ENCODE measurements around the gene LHX4. TPM values are rescaled to one million over a fixed set of nuclear protein-coding genes. Genes with fewer than 3 reads are reported as not detected.

LHX4 gene
- not detected for total RNA-seq

GRCh38 chr1:180229483-180230415, at the start of gene LHX4:
LHX4 (plus strand) TSS chr1:180230264; CDS start chr1:180230530, 266 bp downstream.
- DNase-seq = peak; percentile 39
- Mint-ChIP-seq H3K9me3 (no peaks in the 10 kb centered on the region), H3K4me1 (peaks cover 24% of the 10 kb centered on the region), H3K4me3 (peak within 1 kb of the TSS; percentile 62), H3K27ac (no peak within 1 kb of the TSS), H3K27me3 (peaks cover 76% of the 10 kb centered on the region), H3K36me3 (ENCODE audit: low read depth) (peaks cover 4% of the 10 kb centered on the region)
- CTCF ChIA-PET = no interaction called here
- POLR2A ChIA-PET = interaction anchor here (1.0 kb wide), 1 partner anchor 383 kb away, joined by 3 read pairs; no protein-coding TSS in a partner anchor

DNA sequence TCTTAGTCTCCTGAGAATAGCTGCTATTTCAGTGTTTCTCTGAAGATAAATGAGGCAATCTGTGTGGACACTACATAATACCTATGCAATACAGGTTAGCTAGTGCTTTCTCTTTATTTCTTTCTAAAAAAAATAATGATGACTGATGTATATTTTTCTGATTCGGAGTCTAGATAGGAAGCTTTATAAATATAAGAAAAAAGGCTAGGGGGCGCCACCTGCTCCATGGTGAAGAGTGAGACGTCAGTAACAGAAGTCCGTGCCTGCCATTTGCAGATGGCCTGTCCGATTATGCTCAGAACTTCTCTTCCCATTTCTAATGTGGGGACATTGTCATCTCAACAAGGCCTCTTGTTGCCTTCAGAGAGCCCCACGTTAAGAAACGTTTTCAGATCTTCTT, 49.0 kb upstream of the LHX4 start:
- Mint-ChIP-seq H3K36me3 (ENCODE audit: low read depth) (no peaks in the 10 kb centered on the region), H3K27ac (no peak overlapping the region), H3K4me1 (no peaks in the 10 kb centered on the region), H3K27me3 (no peaks in the 10 kb centered on the region), H3K9me3 (no peaks in the 10 kb centered on the region), H3K4me3 (no peak overlapping the region)
- CTCF ChIA-PET = interaction anchor here (0.8 to 6.3 kb wide), 15 partner anchors 10 to 471 kb away, joined by 3 to 88 read pairs (median 4); no protein-coding TSS in a partner anchor
- no peak for DNase-seq
- POLR2A ChIA-PET = no interaction called here

- CTCF ChIA-PET = interaction anchor here (0.9 to 6.3 kb wide), 4 partner anchors 16 to 314 kb away, joined by 3 to 88 read pairs (median 27); no protein-coding TSS in a partner anchor
- no peak for DNase-seq
Observed at GRCh38 chr1:180181996-180182642, 47.9 kb upstream of the LHX4 start.

GRCh38 chr1:180182643-180183311, 47.3 kb upstream of the LHX4 start:
- Mint-ChIP-seq H3K4me1 (no peaks in the 10 kb centered on the region), H3K9me3 (no peaks in the 10 kb centered on the region), H3K27me3 (no peaks in the 10 kb centered on the region), H3K27ac (no peak overlapping the region), H3K4me3 (no peak overlapping the region), H3K36me3 (ENCODE audit: low read depth) (no peaks in the 10 kb centered on the region)
- POLR2A ChIA-PET = no interaction called here
- CTCF ChIA-PET = no interaction called here
- DNase-seq = no peak

More at GRCh38 chr1:180181996-180182642, 47.9 kb upstream of the LHX4 start:
- H3K27ac Mint-ChIP-seq = no peak overlapping the region
- no peak overlapping the region for H3K4me3 Mint-ChIP-seq
- POLR2A ChIA-PET = no interaction called here
- no peaks in the 10 kb centered on the region for H3K4me1 Mint-ChIP-seq
- H3K27me3 Mint-ChIP-seq = no peaks in the 10 kb centered on the region
- no peaks in the 10 kb centered on the region for H3K36me3 Mint-ChIP-seq (ENCODE audit: low read depth)
- H3K9me3 Mint-ChIP-seq = no peaks in the 10 kb centered on the region

DNA sequence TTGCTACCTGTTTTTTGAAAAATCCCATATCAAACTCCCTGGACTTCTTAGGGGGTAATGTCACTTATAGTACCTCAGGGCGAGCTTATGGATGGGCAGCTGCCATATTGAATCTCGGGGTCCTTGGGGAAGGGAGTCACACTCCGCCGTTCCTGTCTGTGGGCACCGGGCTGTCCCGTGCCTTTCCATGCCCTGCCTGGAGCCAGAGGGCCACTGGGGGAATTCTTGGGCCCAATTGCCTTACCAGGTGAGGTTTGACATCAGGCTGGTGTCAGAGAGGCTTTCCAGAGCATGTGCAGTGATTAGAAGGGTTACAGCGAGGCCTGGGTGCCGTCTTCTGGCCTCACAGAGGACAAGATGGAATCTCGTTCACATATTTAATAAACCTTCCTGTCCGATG, 46.6 kb upstream of the LHX4 start:
- CTCF ChIA-PET = interaction anchor here (0.6 kb wide), 1 partner anchor 368 kb away, joined by 3 read pairs; no protein-coding TSS in a partner anchor

GRCh38 chr1:180184041-180184440, 46.0 kb upstream of the LHX4 start:
- H3K27me3 Mint-ChIP-seq = no peaks in the 10 kb centered on the region
- POLR2A ChIA-PET = no interaction called here
- CTCF ChIA-PET = interaction anchor here (0.6 to 1.4 kb wide), 2 partner anchors 369 kb away, joined by 3 read pairs; no protein-coding TSS in a partner anchor
- no peak overlapping the region for H3K27ac Mint-ChIP-seq
- DNase-seq = no peak
- no peak overlapping the region for H3K4me3 Mint-ChIP-seq
- H3K9me3 Mint-ChIP-seq = no peaks in the 10 kb centered on the region
- no peaks in the 10 kb centered on the region for H3K36me3 Mint-ChIP-seq (ENCODE audit: low read depth)
- no peaks in the 10 kb centered on the region for H3K4me1 Mint-ChIP-seq

More for the DNA sequence above, 46.6 kb upstream of the LHX4 start:
- no peak overlapping the region for H3K4me3 Mint-ChIP-seq
- H3K27me3 Mint-ChIP-seq = no peaks in the 10 kb centered on the region
- no peak overlapping the region for H3K27ac Mint-ChIP-seq
- no peaks in the 10 kb centered on the region for H3K9me3 Mint-ChIP-seq
- H3K4me1 Mint-ChIP-seq = no peaks in the 10 kb centered on the region
- no peak for DNase-seq
- no peaks in the 10 kb centered on the region for H3K36me3 Mint-ChIP-seq (ENCODE audit: low read depth)
- POLR2A ChIA-PET = no interaction called here

GRCh38 chr1:180185281-180185680, 44.8 kb upstream of the LHX4 start:
- ChIA-PET CTCF (interaction anchor here (1.4 kb wide), 1 partner anchor 371 kb away, joined by 3 read pairs; no protein-coding TSS in a partner anchor), POLR2A (interaction anchor here (0.9 kb wide), 1 partner anchor 30 kb away, joined by 3 read pairs; the partner anchor contains the start of gene QSOX1)
- Mint-ChIP-seq H3K27me3 (no peaks in the 10 kb centered on the region), H3K4me1 (no peaks in the 10 kb centered on the region), H3K27ac (no peak overlapping the region), H3K4me3 (no peak overlapping the region), H3K9me3 (no peaks in the 10 kb centered on the region), H3K36me3 (ENCODE audit: low read depth) (no peaks in the 10 kb centered on the region)
- DNase-seq = no peak

GRCh38 chr1:180185971-180186645, 44.0 kb upstream of the LHX4 start:
- CTCF ChIA-PET = interaction anchor here (0.7 to 1.4 kb wide), 3 partner anchors 39 to 297 kb away, joined by 3 read pairs; no protein-coding TSS in a partner anchor
- no peak overlapping the region for H3K4me3 Mint-ChIP-seq

DNA sequence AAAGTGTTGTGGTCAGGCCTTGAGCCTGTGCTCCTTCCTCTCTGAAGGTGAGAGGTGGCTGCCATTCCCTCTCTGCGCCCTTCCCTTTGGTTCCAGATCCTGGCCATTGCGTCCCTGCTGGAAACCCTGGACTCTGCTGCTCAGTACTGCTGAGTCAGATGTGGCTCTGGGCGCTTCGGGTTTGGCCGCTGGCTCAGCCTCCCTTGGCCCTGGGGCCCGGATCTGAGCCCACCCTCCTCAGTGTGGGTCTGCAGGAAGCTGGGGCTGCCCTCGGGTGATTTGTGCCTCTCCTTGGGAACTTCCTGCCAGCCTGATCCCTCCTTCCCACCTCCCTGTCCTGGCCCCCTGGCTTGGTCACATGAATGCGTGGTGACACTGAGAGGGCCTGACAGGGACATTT, 43.2 kb upstream of the LHX4 start:
- H3K36me3 Mint-ChIP-seq (ENCODE audit: low read depth) = no peaks in the 10 kb centered on the region
- CTCF ChIA-PET = interaction anchor here (0.9 to 1.8 kb wide), 3 partner anchors 8 to 62 kb away, joined by 3 to 14 read pairs (median 3); no protein-coding TSS in a partner anchor
- H3K4me3 Mint-ChIP-seq = no peak overlapping the region
- no peaks in the 10 kb centered on the region for H3K9me3 Mint-ChIP-seq
- H3K4me1 Mint-ChIP-seq = peaks cover 7% of the 10 kb centered on the region
- no peak overlapping the region for H3K27ac Mint-ChIP-seq
- POLR2A ChIA-PET = no interaction called here
- H3K27me3 Mint-ChIP-seq = no peaks in the 10 kb centered on the region
- DNase-seq = no peak

More at GRCh38 chr1:180185971-180186645, 44.0 kb upstream of the LHX4 start:
- H3K4me1 Mint-ChIP-seq = peaks cover 1% of the 10 kb centered on the region
- H3K27me3 Mint-ChIP-seq = no peaks in the 10 kb centered on the region
- no peaks in the 10 kb centered on the region for H3K9me3 Mint-ChIP-seq
- POLR2A ChIA-PET = no interaction called here
- no peak overlapping the region for H3K27ac Mint-ChIP-seq
- no peak for DNase-seq
- H3K36me3 Mint-ChIP-seq (ENCODE audit: low read depth) = no peaks in the 10 kb centered on the region

DNA sequence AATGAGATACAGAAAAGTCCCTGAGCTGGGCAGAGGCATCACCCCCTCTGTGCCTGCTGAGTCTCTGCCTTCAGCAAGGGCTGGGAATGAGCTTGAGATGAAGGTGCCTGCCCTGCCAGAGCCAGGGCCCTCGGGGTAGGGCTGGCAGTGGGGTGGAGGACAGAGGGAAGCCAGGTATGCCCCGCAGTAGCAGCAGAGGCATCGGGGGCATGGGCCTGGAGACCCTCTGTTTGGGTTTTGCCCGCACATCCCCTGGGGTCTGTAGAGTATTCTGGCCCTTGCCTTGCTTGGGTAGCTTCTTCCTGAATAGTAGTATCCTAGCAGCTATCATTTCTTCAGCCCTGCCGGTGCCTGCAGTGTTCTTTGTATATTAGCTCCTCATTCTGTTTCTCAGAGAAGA, 42.4 kb upstream of the LHX4 start:
- Mint-ChIP-seq H3K4me1 (peaks cover 15% of the 10 kb centered on the region), H3K4me3 (no peak overlapping the region), H3K27ac (no peak overlapping the region), H3K36me3 (ENCODE audit: low read depth) (no peaks in the 10 kb centered on the region), H3K27me3 (no peaks in the 10 kb centered on the region), H3K9me3 (no peaks in the 10 kb centered on the region)
- POLR2A ChIA-PET = no interaction called here
- CTCF ChIA-PET = interaction anchor here (0.9 to 1.8 kb wide), 6 partner anchors 8 to 255 kb away, joined by 3 to 14 read pairs (median 4); no protein-coding TSS in a partner anchor
- DNase-seq = no peak

- Mint-ChIP-seq H3K27ac (no peak overlapping the region), H3K27me3 (no peaks in the 10 kb centered on the region)
Observed at GRCh38 chr1:180188091-180188506, 42.0 kb upstream of the LHX4 start.

GRCh38 chr1:180188684-180189175, 41.3 kb upstream of the LHX4 start:
- H3K36me3 Mint-ChIP-seq (ENCODE audit: low read depth) = no peaks in the 10 kb centered on the region
- no peak overlapping the region for H3K27ac Mint-ChIP-seq
- POLR2A ChIA-PET = no interaction called here
- CTCF ChIA-PET = interaction anchor here (1.1 to 1.8 kb wide), 5 partner anchors 10 to 294 kb away, joined by 3 to 14 read pairs (median 5); no protein-coding TSS in a partner anchor
- no peak for DNase-seq
- no peaks in the 10 kb centered on the region for H3K9me3 Mint-ChIP-seq
- peaks cover 15% of the 10 kb centered on the region for H3K4me1 Mint-ChIP-seq
- no peaks in the 10 kb centered on the region for H3K27me3 Mint-ChIP-seq
- no peak overlapping the region for H3K4me3 Mint-ChIP-seq

More at GRCh38 chr1:180188091-180188506, 42.0 kb upstream of the LHX4 start:
- H3K36me3 Mint-ChIP-seq (ENCODE audit: low read depth) = no peaks in the 10 kb centered on the region
- CTCF ChIA-PET = interaction anchor here (0.9 to 1.8 kb wide), 7 partner anchors 9 to 294 kb away, joined by 3 to 14 read pairs (median 4); no protein-coding TSS in a partner anchor
- H3K4me3 Mint-ChIP-seq = no peak overlapping the region
- no peak for DNase-seq
- POLR2A ChIA-PET = no interaction called here
- peaks cover 15% of the 10 kb centered on the region for H3K4me1 Mint-ChIP-seq
- no peaks in the 10 kb centered on the region for H3K9me3 Mint-ChIP-seq

All from activated CD4-positive, alpha-beta memory T cell treated with anti-CD3 and anti-CD28 coated beads, Interleukin-2, amount 10 ng/mL, durations not matched to agents 7 days and 5 days (primary cell).